Medulla oblongata (tissue), 1 donor: ENCODE results near the gene RPL22.
"Not testable (repeated sequence)": the region's sequence is repeated elsewhere in the genome, so short reads cannot be mapped to it uniquely, and the experiment has no call there.

ENCODE experiments used
- DNase-seq: peaks from one replicate; pipeline ENCODE4 v3.0.0-alpha.2; 2015; ENCODE audit errors: extremely low spot score

Gene RPL22

DNA sequence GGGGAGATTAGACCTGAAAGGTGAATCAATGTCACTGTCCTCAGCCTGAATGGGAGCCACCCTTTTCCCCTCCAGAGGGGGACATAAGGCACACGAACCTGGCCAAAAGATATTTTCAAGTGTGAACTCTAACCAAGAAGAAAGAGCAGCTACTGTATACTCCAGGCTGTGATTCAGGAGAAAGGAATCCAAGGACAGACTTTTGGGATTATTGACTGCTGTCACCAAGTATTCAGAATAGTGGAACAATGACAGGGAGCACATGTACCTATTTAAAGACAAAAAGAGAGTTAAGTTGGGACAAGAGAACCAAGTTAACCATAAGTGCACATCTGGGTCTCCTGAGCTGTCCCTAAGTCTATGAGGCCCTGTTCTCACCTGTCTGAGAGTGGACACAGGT lies 34.0 kb upstream of the RPL22 start:
- no peak for DNase-seq

DNA sequence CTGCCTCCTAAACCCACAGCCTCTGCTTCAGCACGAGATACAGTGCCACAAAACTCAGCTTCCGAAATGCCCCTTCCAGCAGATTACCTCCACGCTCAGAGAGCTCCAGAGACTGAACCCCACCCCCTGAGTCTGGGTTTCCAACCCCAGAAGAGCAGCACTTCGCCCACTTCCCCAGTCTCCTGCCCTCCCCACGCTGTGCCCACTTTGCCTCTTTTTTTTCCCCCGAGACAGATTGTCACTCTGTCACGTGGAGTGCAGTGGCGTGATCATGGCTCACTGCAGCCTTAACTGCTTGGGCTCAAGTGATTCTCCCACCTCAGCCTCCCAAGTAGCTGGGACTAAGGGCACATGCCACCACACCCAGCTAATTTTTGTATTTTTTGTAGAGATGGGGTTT lies 26.3 kb upstream of the RPL22 start:
- no peak for DNase-seq

GRCh38 chr1:6224718-6225117 lies 25.3 kb upstream of the RPL22 start:
- DNase-seq = no peak

DNA sequence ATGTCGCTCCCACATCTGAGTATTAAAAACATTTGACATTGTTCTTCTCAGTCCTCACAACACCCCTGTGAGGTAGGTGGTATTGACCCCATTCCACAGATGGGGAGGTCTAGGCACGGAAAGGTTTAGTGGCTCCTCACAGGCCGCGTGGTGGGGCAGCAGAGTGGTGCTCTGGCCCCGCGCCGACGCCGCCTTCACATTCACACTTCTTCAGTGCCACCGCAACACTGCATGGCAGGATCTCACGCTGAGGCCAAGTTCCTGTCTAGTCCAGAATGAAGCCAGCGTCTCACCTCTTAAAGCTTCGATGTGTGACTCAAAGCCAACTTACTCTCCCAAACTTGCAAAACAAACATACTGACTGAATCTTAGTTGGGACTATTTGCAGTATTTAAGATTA lies 24.2 kb upstream of the RPL22 start:
- DNase-seq = no peak

DNA sequence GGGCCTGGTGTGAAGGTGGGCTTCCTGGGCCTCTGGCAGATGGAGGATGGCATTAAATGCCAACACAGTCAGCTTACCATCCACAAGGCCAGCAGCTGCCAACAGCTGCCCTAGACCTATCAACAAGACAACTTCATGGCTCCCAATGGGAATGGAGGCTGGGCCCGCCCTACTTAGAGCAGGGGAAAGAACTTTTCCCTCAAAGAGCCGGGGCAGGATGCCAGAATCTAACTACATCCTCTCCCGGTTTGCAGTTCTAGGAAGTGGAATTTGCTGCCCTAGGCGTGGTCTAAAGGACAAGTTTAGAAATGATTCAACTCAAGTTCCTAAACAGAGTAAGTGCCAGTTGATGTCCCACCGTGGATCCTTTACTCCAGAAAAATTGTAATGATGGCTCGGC lies 23.2 kb upstream of the RPL22 start:
- no peak for DNase-seq

- no peak for DNase-seq
Observed at GRCh38 chr1:6221210-6221784, 21.9 kb upstream of the RPL22 start.

- DNase-seq = no peak
Observed at GRCh38 chr1:6220236-6220635, 20.8 kb upstream of the RPL22 start.

DNA sequence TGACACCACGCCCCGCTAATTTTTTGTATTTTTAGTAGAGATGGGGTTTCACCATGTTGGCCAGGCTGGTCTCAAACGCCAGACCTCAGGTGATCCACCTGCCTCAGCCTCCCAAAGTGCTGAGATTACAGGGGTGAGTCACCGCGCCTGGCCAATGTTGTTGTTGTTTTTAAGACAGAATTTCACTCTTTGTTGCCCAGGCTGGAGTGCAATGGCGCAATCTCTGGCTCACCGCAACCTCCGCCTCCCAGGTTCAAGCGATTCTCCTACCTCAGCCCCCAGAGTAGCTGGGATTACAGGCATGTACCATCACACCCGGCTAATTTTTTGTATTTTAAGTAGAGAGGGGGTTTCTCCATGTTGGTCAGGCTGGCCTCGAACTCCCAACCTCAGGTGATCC lies 20.2 kb upstream of the RPL22 start:
- DNase-seq = not testable (repeated sequence)

DNA sequence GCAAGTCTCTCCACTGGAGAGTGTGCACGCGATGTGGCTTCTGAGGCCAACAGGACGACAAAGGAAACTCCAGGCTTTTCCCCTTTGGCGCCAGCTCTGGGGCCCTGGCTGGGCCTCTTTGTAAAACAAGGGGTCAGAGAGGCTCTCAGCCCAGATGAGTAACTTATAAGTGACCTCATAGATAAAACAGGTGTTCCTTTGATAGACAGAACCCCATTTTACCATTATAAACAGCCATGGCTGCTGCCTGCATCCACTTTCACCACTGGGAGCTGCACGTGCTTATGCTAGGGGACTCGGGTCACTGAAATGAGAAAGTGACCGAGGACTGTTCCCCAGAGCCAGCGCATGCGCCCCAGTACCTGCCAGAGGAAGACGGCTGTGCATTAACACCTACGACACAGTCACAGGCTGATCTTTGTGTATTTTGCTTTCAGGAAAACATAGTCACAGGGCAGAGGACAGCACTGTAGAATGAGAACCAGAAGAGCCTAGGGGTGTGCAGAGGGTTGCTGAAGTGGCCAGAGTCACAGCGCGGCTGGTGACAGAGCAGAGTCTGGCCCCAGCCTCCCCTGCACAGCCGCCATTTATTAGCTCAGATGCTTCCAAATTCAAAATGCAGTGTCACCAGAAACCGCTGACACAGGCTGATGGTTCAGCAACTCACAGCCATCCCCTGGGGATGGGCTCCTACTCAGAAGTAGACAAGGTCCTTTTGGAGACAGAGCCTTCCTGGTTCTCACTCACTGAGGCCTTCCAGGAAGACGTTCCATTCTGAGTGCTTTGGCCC lies 19.2 kb upstream of the RPL22 start:
- no peak for DNase-seq

GRCh38 chr1:6212193-6212959 lies 13.0 kb upstream of the RPL22 start:
- DNase-seq = no peak

GRCh38 chr1:6211731-6212130 lies 12.3 kb upstream of the RPL22 start:
- no peak for DNase-seq

DNA sequence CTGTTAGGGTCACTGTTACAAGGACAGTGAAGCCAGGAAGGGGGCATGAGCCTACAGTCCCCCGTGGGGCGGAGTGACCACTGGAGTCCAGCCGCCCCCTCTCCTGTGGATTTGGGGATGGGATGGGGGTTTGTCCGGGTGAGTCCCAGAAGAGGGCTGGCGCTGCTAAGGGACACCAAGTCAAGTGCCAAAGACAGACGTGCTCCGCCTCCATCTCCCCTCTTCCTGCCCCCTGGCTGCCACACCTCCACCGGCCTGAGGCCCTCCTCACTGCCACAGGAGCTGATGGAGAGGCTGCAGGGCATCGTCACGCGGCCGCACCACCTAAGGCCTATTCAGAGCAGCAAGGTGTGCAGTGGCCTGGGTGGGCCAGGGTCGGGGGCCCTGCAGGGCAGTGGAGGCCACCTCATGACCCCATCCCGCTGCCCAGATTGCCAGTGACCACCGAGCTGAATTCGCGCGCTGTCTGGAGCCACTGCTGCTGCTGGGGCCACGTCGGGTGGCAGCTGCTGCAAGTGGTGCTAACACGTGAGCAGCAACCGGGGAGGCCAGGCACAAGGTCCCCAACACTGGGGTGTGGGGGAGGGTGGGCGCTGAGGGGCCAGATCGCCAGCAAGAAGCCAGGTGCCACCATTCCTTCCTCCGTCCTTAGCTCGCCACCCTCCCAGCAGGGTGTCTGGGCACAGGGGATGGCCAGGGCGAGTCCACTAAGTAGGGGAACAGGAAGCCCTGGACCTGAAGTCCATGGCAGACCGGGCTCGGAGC lies 11.4 kb upstream of the RPL22 start:
- no peak for DNase-seq

DNA sequence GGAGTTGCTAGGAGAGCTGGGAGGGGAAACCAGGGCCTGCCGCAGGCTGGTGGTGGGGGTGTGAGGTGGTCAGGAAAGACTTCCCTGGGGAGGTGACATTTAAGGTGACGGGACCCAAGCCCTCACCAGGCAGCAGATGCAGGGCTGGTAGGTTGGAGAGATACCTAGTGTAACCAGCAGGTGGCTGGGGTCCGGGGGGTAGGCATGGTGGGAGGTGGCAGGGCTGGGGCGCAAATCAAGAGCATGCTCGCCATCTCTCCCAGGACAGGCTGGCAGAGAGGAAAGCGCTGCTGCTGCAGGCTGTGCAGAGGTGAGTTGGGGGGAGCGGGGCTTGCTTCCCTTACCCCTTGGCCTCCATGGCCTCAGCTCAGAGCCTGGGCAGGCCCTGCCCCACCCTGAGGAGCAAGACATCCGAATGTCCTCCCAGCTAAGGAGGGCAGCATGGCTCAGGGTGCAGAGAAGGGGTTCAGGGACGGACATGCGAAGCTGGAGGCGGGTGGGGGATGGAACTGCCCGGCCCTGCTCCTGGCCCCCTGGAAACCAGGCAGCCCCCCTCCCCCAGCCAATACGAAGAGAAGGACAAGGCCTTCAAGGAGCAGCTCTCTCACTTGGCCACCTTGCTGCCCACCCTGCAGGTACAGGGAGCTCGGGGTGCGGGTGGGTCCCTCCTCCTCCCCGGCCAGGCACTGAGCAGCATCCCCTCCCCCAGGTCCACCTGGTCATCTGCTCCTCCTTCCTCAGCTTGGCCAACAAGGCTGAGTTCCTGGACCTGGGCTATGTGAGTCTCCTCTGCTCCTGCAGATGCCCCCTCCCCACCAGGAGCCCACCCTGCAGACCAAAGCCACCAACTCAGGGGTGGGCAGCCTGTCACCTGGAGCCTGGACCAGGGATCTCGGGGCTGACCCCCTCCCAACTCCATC lies 10.5 kb upstream of the RPL22 start:
- no peak for DNase-seq

GRCh38 chr1:6208723-6209660 lies 9.6 kb upstream of the RPL22 start:
- DNase-seq = peak; percentile 17

GRCh38 chr1:6207921-6208320 lies 8.5 kb upstream of the RPL22 start:
- no peak for DNase-seq

DNA sequence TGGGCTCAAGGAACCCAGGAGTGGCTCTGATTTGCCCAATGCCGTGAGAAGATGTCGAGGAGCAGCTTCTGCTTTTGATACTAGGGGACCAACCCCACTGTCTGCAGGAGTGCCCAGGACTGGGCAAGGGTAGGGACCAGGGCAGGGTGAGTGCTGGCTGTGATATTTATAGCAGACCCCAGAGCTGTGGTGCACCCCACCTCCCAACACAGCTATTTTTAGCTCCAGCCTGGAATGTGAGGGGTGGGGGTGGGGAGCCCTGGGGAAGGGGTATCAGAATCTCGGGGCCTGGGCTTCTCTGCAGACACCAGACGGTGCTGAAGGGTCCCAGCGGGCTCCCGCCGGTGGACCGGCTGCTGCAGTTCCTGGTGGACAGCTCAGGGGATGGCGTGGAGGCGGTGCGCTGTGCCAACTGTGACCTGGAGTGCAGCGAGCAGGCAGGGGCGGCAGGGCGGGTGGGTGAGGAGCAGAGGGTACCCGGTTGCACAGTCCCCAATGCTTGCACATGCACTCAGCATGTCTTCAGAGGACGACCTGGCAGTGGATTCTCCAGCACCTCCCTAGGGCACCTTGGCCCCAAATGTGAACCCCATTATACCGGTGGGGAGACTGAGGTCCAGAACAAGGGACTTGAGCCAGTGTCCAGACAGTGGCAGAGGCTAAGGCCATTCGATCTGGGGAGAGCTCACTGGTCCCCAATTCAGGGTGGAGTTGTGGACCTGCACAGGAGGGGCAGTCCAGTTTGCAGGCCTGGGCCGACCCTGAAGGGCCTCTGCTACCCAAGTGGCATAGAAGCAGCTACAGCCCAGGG lies 7.9 kb upstream of the RPL22 start:
- no peak for DNase-seq

DNA sequence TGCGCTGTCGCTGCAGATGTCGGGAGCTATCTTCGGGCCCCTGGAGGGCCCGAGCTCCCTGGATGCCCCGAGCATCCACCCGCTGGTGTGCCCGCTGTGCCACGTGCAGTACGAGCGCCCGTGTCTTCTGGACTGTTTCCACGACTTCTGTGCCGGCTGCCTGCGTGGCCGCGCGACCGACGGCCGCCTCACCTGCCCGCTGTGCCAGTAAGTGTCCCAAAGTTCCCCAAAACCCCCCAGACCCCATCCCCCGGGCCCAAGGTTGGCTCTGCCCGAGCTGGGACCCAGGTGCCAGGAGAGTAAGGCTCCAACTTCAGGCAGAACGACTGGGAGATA lies 7.1 kb upstream of the RPL22 start:
- DNase-seq = no peak

DNA sequence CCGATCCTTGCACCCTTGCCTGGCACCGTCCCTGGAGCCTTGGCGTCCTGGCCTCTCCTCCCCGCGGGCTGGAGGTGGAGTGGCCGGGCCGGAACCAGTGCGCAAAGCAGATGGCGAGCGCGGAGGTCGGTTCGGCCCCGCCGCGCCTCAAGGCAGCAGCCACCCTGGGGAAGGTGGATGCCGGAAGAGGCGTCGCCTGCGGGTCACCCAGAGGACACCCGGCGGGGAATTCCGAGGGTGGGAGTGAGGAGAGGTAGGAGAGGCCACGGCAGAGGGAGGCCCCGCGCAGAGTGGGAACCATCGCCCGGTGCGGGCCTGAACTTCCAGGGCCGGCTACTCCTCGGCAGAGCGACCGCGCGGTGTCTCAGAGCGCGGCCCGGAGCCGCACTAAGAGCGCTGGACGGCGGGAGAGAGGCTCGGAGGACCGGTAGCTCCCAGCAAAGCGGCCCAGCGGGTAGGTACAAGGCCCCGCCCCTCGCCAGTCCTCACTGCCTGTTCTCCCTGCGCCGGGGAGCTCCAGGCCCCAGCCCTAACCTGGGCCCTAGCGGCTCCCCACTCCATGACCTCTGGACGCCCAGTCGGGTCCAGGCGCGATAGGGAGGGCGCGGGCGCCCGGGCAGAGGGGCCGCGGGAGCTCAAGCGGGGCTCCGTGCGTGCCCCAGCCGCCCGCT lies 6.6 kb upstream of the RPL22 start, which contains the start of gene RNF207:
RNF207 (plus strand) TSS at position 271 of the 671 bp plus-strand sequence. CDS start 417 bp downstream, outside the sequence.
- DNase-seq = no peak

- DNase-seq = no peak
Observed at GRCh38 chr1:6202256-6202655, 2.9 kb upstream of the RPL22 start.
